Measurements from ENCODE around the gene TIGD3.
"Not testable (repeated sequence)": the region's sequence is repeated elsewhere in the genome, so short reads cannot be mapped to it uniquely, and the experiment has no call there.

Gene TIGD3

GRCh38 chr11:65321076-65321475, 33.5 kb upstream of the TIGD3 start:
- H3K9ac ChIP-seq, result peak overlapping the region in 4 of 11 experiments; percentile 10 to 42 (median 26); a peak in 5 of 22 replicates
- TF ChIP-seq Cebpa-rat (IDR thresholded peaks at IDR 0.05), result no peak
- H3K36me3 ChIP-seq, result peaks cover 20 to 88% (median 53%) of the 10 kb centered on the region in 11 experiments

GRCh38 chr11:65321828-65322485, 32.6 kb upstream of the TIGD3 start:
- Histone ChIP-seq H3K4me3 (no peak overlapping the region), H3K9me3 (replicated peaks in 1 of 11) (no peaks in the 10 kb centered on the region)

More at GRCh38 chr11:65321076-65321475, 33.5 kb upstream of the TIGD3 start:
- Histone ChIP-seq H3K9me3 (replicated peaks in 1 of 11) (no peaks in the 10 kb centered on the region), H3K4me1 (peaks cover 20 to 46% (median 41%) of the 10 kb centered on the region in 10 experiments), H3K27ac (no peak overlapping the region), H3K27me3 (no peaks in the 10 kb centered on the region), H3K4me3 (no peak overlapping the region), H3K4me2 (no peak overlapping the region), H4K20me1 (peaks cover 58 to 92% (median 81%) of the 10 kb centered on the region in 11 experiments)

DNA sequence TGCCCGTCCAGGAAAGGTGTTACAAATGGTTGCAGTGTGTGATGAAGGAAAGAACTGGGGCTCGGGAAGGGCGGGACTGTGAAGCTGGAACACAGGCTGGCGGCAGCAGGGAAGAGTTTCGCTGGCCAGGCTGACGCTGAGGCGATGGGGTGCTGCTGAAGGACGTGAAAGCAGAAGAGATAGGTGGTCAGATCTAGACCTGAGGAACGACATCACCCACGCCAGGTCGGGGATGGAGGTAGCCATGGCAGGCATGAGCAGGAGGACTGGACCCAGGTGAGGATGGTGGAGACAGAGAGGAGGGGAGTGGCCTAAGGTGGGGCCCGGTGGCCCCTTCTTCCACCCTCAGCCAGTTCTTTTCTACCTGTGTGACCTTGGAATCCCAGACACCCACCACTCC, 30.7 kb upstream of the TIGD3 start:
- no peak overlapping the region for H3K27ac ChIP-seq
- no peak overlapping the region for H3K4me2 ChIP-seq
- H3K27me3 ChIP-seq, result no peaks in the 10 kb centered on the region
- no peaks in the 10 kb centered on the region for H3K9me3 ChIP-seq (replicated peaks in 1 of 11)
- TF ChIP-seq Cebpa-rat (IDR thresholded peaks at IDR 0.05), result no peak
- peaks cover 20 to 64% (median 52%) of the 10 kb centered on the region in 11 experiments for H3K36me3 ChIP-seq
- H4K20me1 ChIP-seq, result peaks cover 34 to 65% (median 54%) of the 10 kb centered on the region in 11 experiments; a peak in 21 of 22 replicates
- H3K4me1 ChIP-seq, result peaks cover 9 to 26% (median 20%) of the 10 kb centered on the region in 10 experiments; a peak in 19 of 20 replicates
- H3K4me3 ChIP-seq, result no peak overlapping the region
- H3K9ac ChIP-seq, result no peak overlapping the region

More at GRCh38 chr11:65321828-65322485, 32.6 kb upstream of the TIGD3 start:
- no peaks in the 10 kb centered on the region for H3K27me3 ChIP-seq
- H3K9ac ChIP-seq, result peak overlapping the region in 3 of 11 experiments; percentile 23 to 42 (median 30); a peak in 5 of 22 replicates
- H4K20me1 ChIP-seq, result peaks cover 50 to 84% (median 72%) of the 10 kb centered on the region in 11 experiments
- no peak overlapping the region for H3K27ac ChIP-seq
- H3K36me3 ChIP-seq, result peaks cover 20 to 79% (median 53%) of the 10 kb centered on the region in 11 experiments
- no peak overlapping the region for H3K4me2 ChIP-seq
- TF ChIP-seq Cebpa-rat (IDR thresholded peaks at IDR 0.05), result no peak
- H3K4me1 ChIP-seq, result peaks cover 11 to 38% (median 33%) of the 10 kb centered on the region in 10 experiments; a peak in 19 of 20 replicates

GRCh38 chr11:65325435-65325834, 29.1 kb upstream of the TIGD3 start:
- no peak for TF ChIP-seq Cebpa-rat (IDR thresholded peaks at IDR 0.05)
- Histone ChIP-seq H3K4me1 (peaks cover 11 to 27% (median 18%) of the 10 kb centered on the region in 10 experiments; a peak in 19 of 20 replicates), H3K27me3 (no peaks in the 10 kb centered on the region)

DNA sequence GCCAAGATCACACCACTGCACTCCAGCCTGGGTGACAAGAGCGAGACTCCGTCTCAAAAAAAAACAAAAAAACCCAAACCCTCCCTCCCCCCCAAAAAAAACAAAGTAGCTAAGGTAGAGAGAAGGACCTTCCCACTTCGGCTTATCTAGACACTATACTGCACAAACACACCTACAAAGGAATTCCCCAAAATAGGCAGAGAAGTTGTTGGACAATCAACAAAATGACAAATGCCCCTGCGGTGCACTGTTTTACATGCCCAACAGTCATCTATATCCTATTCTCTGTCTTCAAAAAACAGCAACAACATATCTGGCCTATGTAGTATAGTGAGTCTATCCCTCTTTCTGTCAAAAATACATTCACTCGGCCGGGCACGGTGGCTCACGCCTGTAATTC, 27.5 kb upstream of the TIGD3 start:
- Histone ChIP-seq H3K4me3 (no peak overlapping the region), H3K27ac (no peak overlapping the region), H3K36me3 (peaks cover 4 to 31% (median 20%) of the 10 kb centered on the region in 11 experiments; a peak in 21 of 22 replicates), H3K4me2 (no peak overlapping the region), H4K20me1 (peaks cover 2 to 33% (median 22%) of the 10 kb centered on the region in 11 experiments; a peak in 20 of 22 replicates), H3K27me3 (no peaks in the 10 kb centered on the region), H3K9me3 (replicated peaks in 1 of 11) (no peaks in the 10 kb centered on the region), H3K4me1 (peaks cover 7 to 23% (median 15%) of the 10 kb centered on the region in 10 experiments; a peak in 19 of 20 replicates), H3K9ac (no peak overlapping the region)
- TF ChIP-seq Cebpa-rat (IDR thresholded peaks at IDR 0.05), result no peak

More at GRCh38 chr11:65325435-65325834, 29.1 kb upstream of the TIGD3 start:
- H3K4me2 ChIP-seq, result no peak overlapping the region
- H3K36me3 ChIP-seq, result peaks cover 20 to 47% (median 36%) of the 10 kb centered on the region in 11 experiments
- H3K4me3 ChIP-seq, result no peak overlapping the region
- H4K20me1 ChIP-seq, result peaks cover 18 to 49% (median 38%) of the 10 kb centered on the region in 11 experiments; a peak in 21 of 22 replicates
- H3K9ac ChIP-seq, result no peak overlapping the region
- H3K27ac ChIP-seq, result no peak overlapping the region
- H3K9me3 ChIP-seq (replicated peaks in 1 of 11), result no peaks in the 10 kb centered on the region

GRCh38 chr11:65329478-65329877, 25.1 kb upstream of the TIGD3 start:
- Histone ChIP-seq H3K27me3 (no peaks in the 10 kb centered on the region), H3K4me3 (peak overlapping the region in 4 of 10 experiments; percentile 4 to 36 (median 32); a peak in 6 of 20 replicates), H3K36me3 (peaks cover 0 to 7% (median 0%) of the 10 kb centered on the region in 11 experiments; a peak in 2 of 22 replicates), H3K27ac (peak overlapping the region in 10 of 11 experiments; percentile 5 to 73 (median 60); a peak in 18 of 22 replicates), H3K9me3 (replicated peaks in 1 of 11) (no peaks in the 10 kb centered on the region), H3K4me2 (peak overlapping the region; percentile 38 to 81 (median 59)), H3K4me1 (peaks cover 7 to 23% (median 15%) of the 10 kb centered on the region in 10 experiments; a peak in 19 of 20 replicates), H3K9ac (peak overlapping the region; percentile 21 to 70 (median 59); a peak in 19 of 22 replicates), H4K20me1 (peaks cover 0 to 11% (median 3%) of the 10 kb centered on the region in 11 experiments; a peak in 10 of 22 replicates)
- no peak for TF ChIP-seq Cebpa-rat (IDR thresholded peaks at IDR 0.05)

GRCh38 chr11:65329944-65330403, 24.6 kb upstream of the TIGD3 start:
- peak overlapping the region in 4 of 10 experiments; percentile 4 to 36 (median 32); a peak in 6 of 20 replicates for H3K4me3 ChIP-seq
- H3K4me2 ChIP-seq, result peak overlapping the region; percentile 38 to 81 (median 59)
- peak overlapping the region in 10 of 11 experiments; percentile 5 to 73 (median 60); a peak in 18 of 22 replicates for H3K27ac ChIP-seq

GRCh38 chr11:65330544-65330943, 24.0 kb upstream of the TIGD3 start:
- no peak overlapping the region for H3K27ac ChIP-seq
- peaks cover 0 to 2% (median 0%) of the 10 kb centered on the region in 11 experiments; a peak in 2 of 22 replicates for H3K36me3 ChIP-seq
- H3K9ac ChIP-seq, result no peak overlapping the region
- H3K9me3 ChIP-seq (replicated peaks in 1 of 11), result no peaks in the 10 kb centered on the region
- H3K27me3 ChIP-seq, result no peaks in the 10 kb centered on the region
- peaks cover 0 to 14% (median 12%) of the 10 kb centered on the region in 11 experiments; a peak in 11 of 22 replicates for H4K20me1 ChIP-seq
- H3K4me2 ChIP-seq, result peak overlapping the region in 1 of 11 experiments; percentile 73; a peak in 1 of 22 replicates
- H3K4me3 ChIP-seq, result no peak overlapping the region
- H3K4me1 ChIP-seq, result peaks cover 16 to 34% (median 25%) of the 10 kb centered on the region in 10 experiments
- no peak for TF ChIP-seq Cebpa-rat (IDR thresholded peaks at IDR 0.05)

More at GRCh38 chr11:65329944-65330403, 24.6 kb upstream of the TIGD3 start:
- no peak for TF ChIP-seq Cebpa-rat (IDR thresholded peaks at IDR 0.05)
- Histone ChIP-seq H3K4me1 (peaks cover 10 to 28% (median 19%) of the 10 kb centered on the region in 10 experiments), H3K9ac (peak overlapping the region; percentile 21 to 70 (median 59); a peak in 19 of 22 replicates), H3K9me3 (replicated peaks in 1 of 11) (no peaks in the 10 kb centered on the region), H3K36me3 (peaks cover 0 to 2% (median 0%) of the 10 kb centered on the region in 11 experiments; a peak in 1 of 22 replicates), H3K27me3 (no peaks in the 10 kb centered on the region), H4K20me1 (peaks cover 0 to 11% (median 7%) of the 10 kb centered on the region in 11 experiments; a peak in 10 of 22 replicates)

GRCh38 chr11:65332591-65332990, 22.0 kb upstream of the TIGD3 start:
- not testable (repeated sequence) for H3K27me3 ChIP-seq; H3K27ac ChIP-seq; H3K9me3 ChIP-seq (replicated peaks in 1 of 11); H3K4me3 ChIP-seq; H3K9ac ChIP-seq; H3K4me2 ChIP-seq
- Histone ChIP-seq H3K36me3 (peaks cover 0 to 19% (median 10%) of the 10 kb centered on the region in 11 experiments; a peak in 11 of 22 replicates), H4K20me1 (peaks cover 9 to 32% (median 30%) of the 10 kb centered on the region in 11 experiments; a peak in 15 of 22 replicates), H3K4me1 (peaks cover 35 to 53% (median 41%) of the 10 kb centered on the region in 10 experiments)

Measured in BLaER1 treated with 17β-estradiol and CSF1 and Interleukin-3, amounts not matched to agents 10 nM and 100 nM (cell line).